ENCODE results near the gene FRZB. TPM values are rescaled to one million over a fixed set of nuclear protein-coding genes. Genes with fewer than 3 reads are reported as not detected.
"Not testable (repeated sequence)": the region's sequence is repeated elsewhere in the genome, so short reads cannot be mapped to it uniquely, and the experiment has no call there.

The FRZB gene
- polyA plus RNA-seq, 4 donors = 12.1 to 17.7 (median 14.0) TPM

DNA sequence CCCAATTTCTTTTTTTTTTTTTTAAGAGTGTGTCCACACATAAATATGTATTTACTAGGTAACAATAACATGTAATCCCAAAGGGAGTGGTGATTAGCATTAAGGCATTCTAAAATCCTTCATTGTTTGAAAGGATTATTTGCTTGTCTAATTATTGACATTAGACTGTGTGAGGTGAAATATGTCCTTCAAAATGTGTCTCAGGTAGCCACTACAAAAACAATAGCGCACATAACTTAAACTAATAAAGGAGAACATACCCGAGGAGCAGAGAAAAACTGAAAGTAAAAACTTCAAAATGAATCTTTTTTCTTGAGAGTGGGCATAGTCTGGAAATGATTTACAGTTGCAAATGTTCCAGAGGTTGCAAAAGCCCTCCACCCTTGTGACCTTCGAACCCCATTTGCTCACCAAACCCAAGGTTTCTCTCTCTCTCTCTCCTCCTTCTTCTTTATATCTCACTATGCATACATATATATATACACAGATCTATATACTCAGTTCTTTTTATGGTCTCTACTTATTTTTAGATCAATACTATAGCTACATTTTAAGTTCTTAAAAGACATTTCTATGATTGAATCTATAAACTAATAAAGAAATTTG is 24.4 kb upstream of the FRZB start:
- no peak for DNase-seq (ENCODE audit: low read depth in 4 of 4, low spot score in 3 of 4)

- no peak for DNase-seq (ENCODE audit: low read depth in 4 of 4, low spot score in 3 of 4)
These were observed 23.9 kb upstream of the FRZB start for GRCh38 chr2:182890305-182890704.

DNA sequence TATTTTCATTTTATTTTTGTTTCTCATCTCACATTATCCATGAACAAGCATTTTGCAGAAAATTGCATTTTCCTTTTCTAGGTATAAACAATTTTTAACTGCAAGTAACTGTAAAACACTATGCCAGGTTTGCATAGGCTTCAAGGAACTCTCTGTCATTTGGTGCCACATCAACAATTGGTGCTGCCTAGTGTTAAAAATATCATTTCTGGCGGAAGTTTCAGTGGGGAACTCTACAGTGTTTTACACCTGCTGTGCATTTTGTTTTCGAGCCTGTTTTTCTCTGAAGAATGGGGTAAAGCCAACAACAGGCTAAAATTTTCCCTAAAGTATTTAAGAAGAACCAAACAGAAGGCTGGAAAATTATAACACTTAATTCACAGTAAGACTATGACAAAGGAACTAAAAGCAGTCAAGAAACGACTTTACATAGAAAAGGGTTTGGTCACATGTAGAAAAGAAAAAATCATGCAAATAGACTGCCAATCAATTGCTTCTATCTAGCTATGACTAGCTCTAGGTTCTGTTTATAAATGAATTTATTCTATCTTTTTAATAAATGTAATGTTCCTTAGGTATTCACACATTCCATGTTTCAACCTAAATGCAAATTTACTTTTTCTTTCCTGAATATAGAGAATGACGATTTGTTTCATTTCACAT is 21.4 kb upstream of the FRZB start:
- no peak for DNase-seq (ENCODE audit: low read depth in 4 of 4, low spot score in 3 of 4)

- DNase-seq (ENCODE audit: low read depth in 4 of 4, low spot score in 3 of 4) = no peak
These were observed 20.7 kb upstream of the FRZB start for GRCh38 chr2:182887093-182887492.

DNA sequence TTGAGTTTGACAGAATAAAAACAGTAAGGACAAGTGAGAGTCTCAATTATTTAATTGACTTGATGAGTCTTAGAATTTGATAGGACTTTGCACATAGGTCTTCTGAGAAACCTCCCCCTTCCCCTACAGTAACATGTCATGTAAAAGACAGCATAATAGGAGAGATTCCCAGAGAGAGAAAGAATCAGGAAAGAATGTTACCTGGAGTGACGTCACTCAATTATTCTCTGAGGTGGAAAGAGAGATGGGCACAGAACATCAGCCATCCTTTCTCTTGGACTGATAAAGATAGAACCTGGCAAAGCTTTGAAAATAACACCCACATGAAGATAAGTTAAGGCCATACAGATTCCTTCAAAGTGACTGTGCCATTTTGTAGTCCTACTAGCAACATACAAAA is 19.3 kb upstream of the FRZB start:
- DNase-seq (ENCODE audit: low read depth in 4 of 4, low spot score in 3 of 4) = no peak

DNA sequence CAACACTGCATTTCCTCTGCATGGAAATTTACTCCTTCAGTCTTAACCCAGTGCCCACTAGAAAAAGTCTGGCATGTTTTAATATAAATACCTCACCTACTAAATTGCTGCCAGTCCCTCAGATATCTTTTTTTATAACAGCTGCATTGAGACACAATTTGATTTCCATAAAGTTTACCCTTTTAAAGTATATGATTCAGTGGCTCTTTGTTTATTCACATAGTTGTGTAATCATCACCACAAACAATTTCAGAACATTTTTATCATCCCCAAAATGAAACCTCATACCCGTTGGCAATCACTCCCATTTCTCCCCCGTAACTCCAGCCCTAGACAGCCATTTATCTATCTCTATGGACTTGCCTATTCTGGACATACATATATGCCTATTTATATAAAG is 17.0 kb upstream of the FRZB start:
- DNase-seq (ENCODE audit: low read depth in 4 of 4, low spot score in 3 of 4) = no peak

DNA sequence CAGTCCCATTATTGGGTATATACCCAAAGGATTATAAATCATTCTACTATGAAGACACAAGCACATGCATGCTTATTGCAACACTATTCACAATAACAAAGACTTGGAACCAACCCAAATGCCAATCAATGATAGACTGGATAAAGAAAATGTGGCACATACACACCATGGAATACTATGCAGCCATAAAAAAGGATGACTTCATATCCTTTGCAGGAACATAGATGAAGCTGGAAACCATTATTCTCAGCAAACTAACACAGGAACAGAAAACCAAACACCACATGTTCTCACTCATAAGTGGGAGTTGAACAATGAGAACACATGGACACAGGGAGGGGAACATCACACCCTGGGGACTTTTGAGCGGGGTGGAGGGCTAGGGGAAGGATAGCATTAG is 13.7 kb upstream of the FRZB start:
- not testable (repeated sequence) for DNase-seq (ENCODE audit: low read depth in 4 of 4, low spot score in 3 of 4)

GRCh38 chr2:182876653-182877052 is 10.2 kb upstream of the FRZB start:
- not testable (repeated sequence) for DNase-seq (ENCODE audit: low read depth in 4 of 4, low spot score in 3 of 4)

DNA sequence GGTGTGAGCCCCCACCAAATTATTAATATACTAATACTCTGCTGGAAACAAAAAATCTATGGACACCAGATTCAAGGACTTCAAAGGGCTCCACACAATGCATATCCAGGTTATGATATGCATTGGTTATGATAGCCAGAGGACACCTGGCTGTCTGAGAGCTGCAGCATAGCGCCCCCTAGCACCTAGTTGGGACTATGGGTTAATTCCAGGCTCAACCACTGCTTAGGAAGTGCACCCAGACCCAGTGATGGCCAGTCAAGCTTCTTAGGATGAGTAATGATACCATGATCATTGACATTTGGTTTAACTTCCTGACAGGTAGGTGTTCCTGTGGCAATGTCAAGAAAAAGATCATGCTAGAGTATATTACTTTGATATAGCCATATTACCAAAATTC is 3.8 kb upstream of the FRZB start:
- no peak for DNase-seq (ENCODE audit: low read depth in 4 of 4, low spot score in 3 of 4)

GRCh38 chr2:182868054-182868796 is 1.8 kb upstream of the FRZB start:
- no peak for DNase-seq (ENCODE audit: low read depth in 4 of 4, low spot score in 3 of 4)

DNA sequence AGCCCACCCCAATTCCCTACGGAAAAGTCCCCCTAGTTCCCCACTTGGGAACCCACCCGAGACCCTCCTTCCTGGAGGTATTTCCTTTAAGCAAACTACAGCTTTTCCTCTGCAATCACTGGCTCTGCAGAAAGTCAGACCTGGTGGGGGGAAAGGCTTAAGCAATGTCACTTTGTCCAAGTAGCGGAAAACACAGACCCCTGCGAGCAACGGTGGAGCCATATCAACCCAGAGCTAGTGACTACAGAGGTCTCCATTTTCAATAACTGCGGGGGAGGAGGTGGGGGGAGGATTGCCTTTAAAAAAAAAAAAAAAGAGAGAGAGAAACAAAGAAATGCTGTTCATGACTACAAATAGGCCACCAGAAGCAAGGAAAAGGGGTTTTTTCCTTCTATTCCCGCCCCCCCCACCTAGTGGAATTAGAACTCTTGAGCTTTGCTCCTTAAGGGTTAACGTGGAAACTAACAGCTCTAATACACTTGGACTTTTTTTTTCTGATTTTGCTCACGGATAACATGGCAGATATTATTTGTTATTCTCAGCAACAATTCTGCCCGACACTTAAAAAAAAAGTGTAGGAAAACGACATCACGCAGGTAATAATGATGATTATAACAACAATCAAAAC is 1.1 kb upstream of the FRZB start:
- no peak for DNase-seq (ENCODE audit: low read depth in 4 of 4, low spot score in 3 of 4)

- DNase-seq (ENCODE audit: low read depth in 4 of 4, low spot score in 3 of 4) = peak in 1 of 4 donors; percentile 31
These were observed 359 bp downstream of the FRZB start for GRCh38 chr2:182866095-182866460.

DNA sequence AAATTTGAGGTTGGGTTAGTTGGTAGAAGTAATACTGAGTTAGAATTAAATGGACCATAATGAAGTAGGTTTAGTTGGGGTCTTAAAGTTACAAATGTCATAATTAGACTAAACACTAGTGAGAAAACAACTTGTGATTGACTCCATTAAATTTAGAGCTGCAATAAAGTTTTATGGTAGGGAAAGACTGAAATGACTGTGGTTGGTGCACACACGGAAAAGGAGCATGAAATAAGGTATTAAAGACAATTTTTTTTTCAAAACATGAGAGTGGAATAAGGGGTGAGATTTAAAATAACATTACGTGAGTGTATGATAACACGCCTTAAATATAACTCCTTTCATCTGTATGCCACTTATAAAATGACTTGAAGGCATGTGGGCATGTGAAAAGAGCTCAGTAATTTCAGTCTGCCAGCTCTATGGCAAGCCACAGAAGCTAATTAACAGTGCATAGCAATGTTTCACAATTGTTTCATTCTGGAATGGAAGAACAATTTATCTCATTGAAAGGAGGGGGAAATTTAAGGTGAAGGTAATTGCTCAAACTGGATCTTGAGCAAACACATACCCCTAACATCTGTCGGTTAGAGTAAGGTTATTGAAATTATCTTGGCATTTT is 1.4 kb downstream of the FRZB start:
- DNase-seq (ENCODE audit: low read depth in 4 of 4, low spot score in 3 of 4) = no peak

DNA sequence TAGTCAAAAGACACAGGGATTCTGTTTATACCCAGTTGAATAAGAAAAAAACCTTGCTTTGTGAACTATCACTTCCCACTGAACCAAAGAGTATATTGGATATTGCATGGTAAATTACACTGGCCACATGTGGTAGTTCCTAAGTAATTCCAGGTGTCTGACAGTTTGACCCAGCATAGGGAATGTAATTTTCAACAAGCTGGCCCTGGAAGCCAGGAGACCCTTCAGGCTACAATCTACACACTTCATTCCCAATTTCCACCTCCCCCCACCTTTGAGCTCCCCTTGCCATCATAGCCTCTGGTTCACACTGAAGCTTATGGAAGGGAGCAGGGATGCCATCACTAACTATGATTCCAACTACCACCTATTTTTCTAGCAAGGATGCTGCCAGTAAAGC is 2.8 kb downstream of the FRZB start:
- DNase-seq (ENCODE audit: low read depth in 4 of 4, low spot score in 3 of 4) = no peak

- DNase-seq (ENCODE audit: low read depth in 4 of 4, low spot score in 3 of 4) = no peak
These were observed 4.3 kb downstream of the FRZB start for GRCh38 chr2:182862091-182862490.

- DNase-seq (ENCODE audit: low read depth in 4 of 4, low spot score in 3 of 4) = no peak
These were observed 5.6 kb downstream of the FRZB start for GRCh38 chr2:182860858-182861257.

- no peak for DNase-seq (ENCODE audit: low read depth in 4 of 4, low spot score in 3 of 4)
These were observed 7.8 kb downstream of the FRZB start for GRCh38 chr2:182858671-182859070.

DNA sequence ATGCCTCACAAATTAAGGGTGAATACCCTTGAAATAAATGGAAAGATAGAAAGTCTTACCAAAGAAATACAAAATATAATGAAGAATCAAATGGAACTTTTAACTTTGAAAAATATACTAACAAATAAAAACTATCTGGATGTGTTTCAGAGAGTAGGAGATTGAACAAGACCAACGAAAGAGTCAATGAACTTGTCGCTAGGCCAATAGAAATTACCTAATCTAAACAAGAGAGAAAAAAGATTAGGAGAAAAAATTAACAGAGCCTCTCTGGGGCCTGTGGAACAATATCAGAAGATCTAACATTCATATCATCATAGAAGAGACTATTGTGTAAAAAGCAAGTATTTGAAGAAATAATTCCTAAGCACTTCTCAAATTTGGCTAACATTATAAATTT is 11.1 kb downstream of the FRZB start:
- no peak for DNase-seq (ENCODE audit: low read depth in 4 of 4, low spot score in 3 of 4)

- DNase-seq (ENCODE audit: low read depth in 4 of 4, low spot score in 3 of 4) = no peak
These were observed 11.9 kb downstream of the FRZB start for GRCh38 chr2:182854375-182855105.

DNA sequence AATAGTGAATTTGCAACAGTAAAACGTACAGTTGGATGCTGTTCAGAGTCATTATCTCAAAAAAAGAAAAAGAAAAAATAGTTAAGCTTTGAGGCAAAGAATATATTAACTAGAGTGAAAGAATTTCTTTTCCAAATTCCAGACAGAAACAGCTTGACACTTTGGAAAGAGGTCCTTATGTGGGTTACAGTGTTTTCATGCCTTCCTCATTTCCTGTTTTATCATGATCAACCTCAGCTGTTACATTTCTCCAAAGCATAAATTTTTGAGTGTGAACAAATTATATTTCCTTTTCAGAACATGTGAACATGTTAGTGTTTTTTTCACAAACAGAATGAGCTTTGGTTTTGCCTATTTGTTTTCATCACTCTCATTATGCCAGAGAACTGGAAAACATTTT is 13.6 kb downstream of the FRZB start:
- no peak for DNase-seq (ENCODE audit: low read depth in 4 of 4, low spot score in 3 of 4)
